HepG2 (cell line): ENCODE data around the gene RAB32. TPM values are rescaled to one million over a fixed set of nuclear protein-coding genes. Genes with fewer than 3 reads are reported as not detected.

ENCODE experiments used
- ATAC-seq: fragments of 200-7000 bp; cut with Tn5 transposase; 3 replicates; pipeline ENCODE4 v1.9.1; 2020; ENCODE audit warnings: mild to moderate bottlenecking, moderate library complexity
- BruUV-seq: library from RNA; stranded (reverse); fragments of 400-500 nt; replicated peaks from 2 replicates; lab custom pipeline; 2021; lab: Mats Ljungman, UMichigan
- CTCF ChIA-PET: fragments of 300-600 bp; formaldehyde crosslinking; extraction: SDS; loops from one replicate; lab custom pipeline; 2021; ENCODE audit warnings: low total read pairs, inconsistent platforms, low intra/inter-chr PET ratio; lab: Yijun Ruan, JAX
- POLR2A ChIA-PET: fragments of 350-600 bp; sonication (Branson Sonifier 250); formaldehyde crosslinking; loops from one replicate; lab custom pipeline; 2020; ENCODE audit warnings: antibody characterized with exemption, inconsistent platforms; lab: Yijun Ruan, JAX
- DNase-seq: peaks from one replicate; pipeline ENCODE4 v3.0.0-alpha.2; 2015; ENCODE audit warnings: low spot score
- FAIRE-seq: peaks from 3 replicates; lab custom pipeline; 2011; peaks lifted over from hg19 to GRCh38; lab: Jason Lieb, UNC
- H2AFZ ChIP-seq: one replicate; pipeline ENCODE4 v1.6.1; 2011; ENCODE audit warnings: low read length, inconsistent platforms
- H3K27ac ChIP-seq: fragments of 300-600 bp; 3 replicates; pipeline ENCODE4 v1.8.0; 2011; ENCODE audit warnings: mixed run types, mild to moderate bottlenecking, mixed read lengths, low read length, inconsistent platforms; ENCODE audit not compliant: insufficient read depth; ENCODE audit errors: extremely low read length
- H3K27me3 ChIP-seq, 2 experiments: fragments of 200-600 bp in 1 of 2; 2 replicates in 1 of 2; 3 replicates in 1 of 2; pipeline versions ENCODE4 v1.6.0 to v1.8.0; 2011; ENCODE audit warnings: low read length in 2 of 2, mild to moderate bottlenecking in 2 of 2, moderate library complexity in 2 of 2, inconsistent platforms in 1 of 2; ENCODE audit not compliant: insufficient read depth in 2 of 2, control insufficient read depth in 1 of 2
- H3K36me3 ChIP-seq, 2 experiments: fragments of 200-600 bp in 1 of 2; replicated peaks in 1 of 2; 2 replicates in 1 of 2; 3 replicates in 1 of 2; pipeline versions ENCODE4 v1.5.1 to v1.8.0; 2011; ENCODE audit warnings: low read length in 2 of 2, inconsistent platforms in 1 of 2; ENCODE audit not compliant: insufficient read depth in 2 of 2, control insufficient read depth in 1 of 2
- H3K4me1 ChIP-seq: 2 replicates; pipeline ENCODE4 v1.5.1; 2012; ENCODE audit warnings: low read length, inconsistent platforms; ENCODE audit not compliant: insufficient read depth
- H3K4me2 ChIP-seq: 2 replicates; pipeline ENCODE4 v1.6.0; 2011; ENCODE audit warnings: low read depth, low read length, inconsistent platforms
- H3K4me3 ChIP-seq, 3 experiments: fragments of 200-600 bp in 1 of 3; sonication (generic), shearing (Covaris generic) in 1 of 3; replicated peaks in 1 of 3; 2 replicates each; pipeline ENCODE4 v1.5.1; 2011 to 2016; ENCODE audit warnings: low read length in 3 of 3, inconsistent platforms in 2 of 3, low read depth in 2 of 3, mild to moderate bottlenecking in 2 of 3, control low read depth in 1 of 3, mixed read lengths in 1 of 3; ENCODE audit not compliant: insufficient read depth in 1 of 3
- H3K79me2 ChIP-seq: one replicate; pipeline ENCODE4 v1.6.1; 2011; ENCODE audit warnings: low read length, inconsistent platforms; ENCODE audit not compliant: insufficient read depth
- H3K9ac ChIP-seq: 2 replicates; pipeline ENCODE4 v1.6.0; 2011; ENCODE audit warnings: mild to moderate bottlenecking, low read depth, low read length, inconsistent platforms; ENCODE audit not compliant: insufficient read depth
- H3K9me3 ChIP-seq: 2 replicates; pipeline ENCODE4 v1.5.1; 2012; ENCODE audit warnings: mild to moderate bottlenecking, low read length
- H4K20me1 ChIP-seq: 2 replicates; pipeline ENCODE4 v1.6.0; 2011; ENCODE audit warnings: inconsistent platforms, mild to moderate bottlenecking, low read length, moderate library complexity; ENCODE audit not compliant: insufficient read depth
- AKAP8 ChIP-seq: sonication (generic); formaldehyde crosslinking; IDR thresholded peaks from 2 replicates; pipeline ENCODE4 v1.5.1; 2020; ENCODE audit warnings: mild to moderate bottlenecking, missing genetic modification reagents
- CEBPB ChIP-seq: IDR thresholded peaks from 2 replicates; pipeline ENCODE4 v1.6.1; 2011; ENCODE audit warnings: low read depth, low read length, improper control_type of control experiment, borderline replicate concordance
- CREB1 ChIP-seq, 2 experiments: fragments of 450-650 bp in 1 of 2; IDR thresholded peaks; 2 replicates each; pipeline ENCODE4 v1.6.1; 2016 to 2017; ENCODE audit warnings: control low read depth in 1 of 2, mild to moderate bottlenecking in 1 of 2, missing compliant biosample characterization in 1 of 2, missing genetic modification characterization in 1 of 2
- ERF ChIP-seq: IDR thresholded peaks from 2 replicates; pipeline ENCODE4 v1.6.1; 2018; ENCODE audit warnings: missing biosample characterization, missing genetic modification reagents
- GATAD1 ChIP-seq: IDR thresholded peaks from 2 replicates; pipeline ENCODE4 v1.6.1; 2016; ENCODE audit warnings: missing genetic modification reagents, missing compliant biosample characterization
- GATAD2A ChIP-seq: IDR thresholded peaks from 2 replicates; pipeline ENCODE4 v1.6.1; 2016
- GLMP ChIP-seq: sonication (generic); formaldehyde crosslinking; IDR thresholded peaks from 2 replicates; pipeline ENCODE4 v1.9.0; 2021; ENCODE audit warnings: missing genetic modification reagents, mild to moderate bottlenecking, borderline replicate concordance
- HOXD1 ChIP-seq: sonication (generic); formaldehyde crosslinking; IDR thresholded peaks from 2 replicates; pipeline ENCODE4 v1.5.0; 2020; ENCODE audit warnings: missing genetic modification reagents
- KLF15 ChIP-seq: sonication (generic); formaldehyde crosslinking; IDR thresholded peaks from 2 replicates; pipeline ENCODE4 v1.8.1; 2023; ENCODE audit warnings: borderline replicate concordance, mild to moderate bottlenecking, inconsistent platforms, missing genetic modification reagents, mixed read lengths
- NFYB ChIP-seq: sonication (generic); formaldehyde crosslinking; IDR thresholded peaks from 2 replicates; pipeline ENCODE4 v1.4.0; 2020; ENCODE audit warnings: missing genetic modification reagents
- PRMT3 ChIP-seq: sonication (generic); formaldehyde crosslinking; IDR thresholded peaks from 2 replicates; pipeline ENCODE4 v1.8.1; 2022; ENCODE audit warnings: low read depth, mild to moderate bottlenecking, moderate library complexity, missing genetic modification reagents, borderline replicate concordance
- RFX5 ChIP-seq: IDR thresholded peaks from 2 replicates; pipeline ENCODE4 v1.6.1; 2011; ENCODE audit warnings: low read depth, low read length, improper control_type of control experiment
- ZBTB14 ChIP-seq: sonication (generic); formaldehyde crosslinking; IDR thresholded peaks from 2 replicates; pipeline ENCODE4 v1.4.0; 2020; ENCODE audit warnings: missing genetic modification reagents
- ZNF780A ChIP-seq: sonication (generic); formaldehyde crosslinking; IDR thresholded peaks from 2 replicates; pipeline ENCODE4 v1.8.0; 2022; ENCODE audit warnings: mild to moderate bottlenecking, missing genetic modification reagents, moderate library complexity
- WGBS: methylation state at CpG from one replicate; pipeline ENCODE4 v1.1.6; 2017; ENCODE audit warnings: low lambda C conversion rate; 5-methylcytosine and 5-hydroxymethylcytosine counted together
- in situ Hi-C: cut with HindIII; loops from 2 replicates; pipeline ENCODE4 v1.10.0; 2017; ENCODE audit warnings: low pct_unique_long_range_greater_than_20kb; ENCODE audit not compliant: extremely low pct_ligation_motif_present
- intact Hi-C: fragments of 100-400 bp; cut with micrococcal nuclease; formaldehyde crosslinking; loops from one replicate; pipeline ENCODE4 v1.10.0; 2022; ENCODE audit not compliant: unreplicated experiment
- polyA plus RNA-seq, 8 experiments: library from polyadenylated mRNA; depleted of rRNA in 3 of 8; stranded (reverse) in 7 of 8; unstranded in 1 of 8; fragments of >200 nt; fragmentation: Illumina TruSeq in 4 of 8; extraction: Trizol in 4 of 8; gene quantifications; 2 replicates each; pipeline versions ENCODE4 v1.2.1 to v1.2.3, GENCODE V29; 2011 to 2016; ENCODE audit warnings: low read depth in 4 of 8, missing spikeins in 1 of 8, mixed read lengths in 1 of 8; ENCODE audit not compliant: insufficient read depth in 1 of 8
- total RNA-seq, 5 experiments: library from RNA; depleted of rRNA; stranded (reverse); fragments of >200 nt; fragmentation: Illumina TruSeq; extraction: Trizol; gene quantifications; 2 replicates each; pipeline ENCODE4 v1.2.3, GENCODE V29; 2016; ENCODE audit warnings: low read depth in 1 of 5

Gene RAB32
- total and polyA plus RNA-seq, 2 of the 13 experiments (the other 11 are each of a cell fraction or from before 2014, with no cell fraction given), result 43.7 to 93.9 TPM

GRCh38 chr6:146498309-146498708 lies 45.3 kb upstream of the RAB32 start:
- TF ChIP-seq GLMP (no peak), ZNF780A (CRISPR knock-in tag) (no peak), CEBPB (no peak), ERF (CRISPR knock-in tag) (no peak), GATAD1 (CRISPR knock-in tag) (no peak), NFYB (CRISPR knock-in tag) (no peak), GATAD2A (CRISPR knock-in tag) (no peak), AKAP8 (CRISPR knock-in tag) (no peak), ZBTB14 (CRISPR knock-in tag) (no peak), HOXD1 (no peak), KLF15 (CRISPR knock-in tag) (no peak), RFX5 (peak; percentile 51; the same call in 1 of the 2 replicates), CREB1 (IDR thresholded peaks at IDR 0.05) (peak; percentile 86), CREB1 (CRISPR knock-in tag; IDR thresholded peaks at IDR 0.05) (no peak), PRMT3 (no peak)
- no peak for ATAC-seq
- in situ Hi-C loops (no loop called here), intact Hi-C loops (no loop called here)
- H3K9me3 ChIP-seq, result no peaks in the 10 kb centered on the region
- no peak overlapping the region for H3K9ac ChIP-seq
- no peak overlapping the region for H3K4me2 ChIP-seq
- no peaks in the 10 kb centered on the region for H3K79me2 ChIP-seq
- CTCF ChIA-PET, result no interaction called here
- no TSS peak for BruUV-seq
- FAIRE-seq, result no peak
- H2AFZ ChIP-seq, result no peak overlapping the region
- H3K36me3 ChIP-seq, result no peaks in the 10 kb centered on the region
- H3K27me3 ChIP-seq, result no peaks in the 10 kb centered on the region
- no peaks in the 10 kb centered on the region for H4K20me1 ChIP-seq
- no peak overlapping the region for H3K4me3 ChIP-seq
- no peak for DNase-seq
- POLR2A ChIA-PET, result no interaction called here
- 0% methylated on average over 4 of the region's 4 CpGs for WGBS
- H3K4me1 ChIP-seq, result no peaks in the 10 kb centered on the region
- no peak overlapping the region for H3K27ac ChIP-seq
